ENCODE measurements around the gene DCTN4.
A peak's percentile ranks its signal among the peaks of the same experiment; 100 is the strongest.

The DCTN4 gene

DNA sequence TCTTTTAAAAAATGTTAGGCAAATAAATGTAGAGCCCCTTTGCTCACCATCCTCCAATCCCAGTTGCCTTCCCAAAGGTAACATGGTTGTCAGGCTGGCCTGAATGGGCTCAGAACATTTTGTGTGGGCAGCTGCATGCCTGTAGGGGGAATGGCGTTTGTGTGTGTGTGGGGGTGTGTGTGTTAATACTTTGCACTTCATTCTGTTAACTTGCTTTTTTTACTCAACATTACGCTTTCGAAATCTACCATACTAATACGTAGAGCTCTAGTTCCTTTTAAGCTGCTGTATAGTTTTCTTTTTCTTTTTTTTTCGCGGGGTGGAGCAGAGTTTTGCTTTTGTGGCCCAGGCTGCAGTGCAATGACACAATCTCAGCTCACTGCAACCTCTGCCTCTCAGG lies 83.7 kb downstream of the DCTN4 start:
- H3K4me3 ChIP-seq (ENCODE audit: low read depth in 1 of 2, low read length in 2 of 2) = no peak overlapping the region
- no peaks in the 10 kb centered on the region for H3K9me3 ChIP-seq (ENCODE audit: insufficient read depth, low read length, severe bottlenecking)
- ATAC-seq (ENCODE audit: insufficient read depth, low read depth) (no peak), DNase-seq (no peak)
- TF ChIP-seq, protein P1, sequence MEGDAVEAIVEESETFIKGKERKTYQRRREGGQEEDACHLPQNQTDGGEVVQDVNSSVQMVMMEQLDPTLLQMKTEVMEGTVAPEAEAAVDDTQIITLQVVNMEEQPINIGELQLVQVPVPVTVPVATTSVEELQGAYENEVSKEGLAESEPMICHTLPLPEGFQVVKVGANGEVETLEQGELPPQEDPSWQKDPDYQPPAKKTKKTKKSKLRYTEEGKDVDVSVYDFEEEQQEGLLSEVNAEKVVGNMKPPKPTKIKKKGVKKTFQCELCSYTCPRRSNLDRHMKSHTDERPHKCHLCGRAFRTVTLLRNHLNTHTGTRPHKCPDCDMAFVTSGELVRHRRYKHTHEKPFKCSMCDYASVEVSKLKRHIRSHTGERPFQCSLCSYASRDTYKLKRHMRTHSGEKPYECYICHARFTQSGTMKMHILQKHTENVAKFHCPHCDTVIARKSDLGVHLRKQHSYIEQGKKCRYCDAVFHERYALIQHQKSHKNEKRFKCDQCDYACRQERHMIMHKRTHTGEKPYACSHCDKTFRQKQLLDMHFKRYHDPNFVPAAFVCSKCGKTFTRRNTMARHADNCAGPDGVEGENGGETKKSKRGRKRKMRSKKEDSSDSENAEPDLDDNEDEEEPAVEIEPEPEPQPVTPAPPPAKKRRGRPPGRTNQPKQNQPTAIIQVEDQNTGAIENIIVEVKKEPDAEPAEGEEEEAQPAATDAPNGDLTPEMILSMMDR (IDR thresholded peaks at IDR 0.05; ENCODE audit: borderline replicate concordance, extremely low read depth, low read length, poor library complexity, severe bottlenecking) = no peak
- TF ChIP-seq EZH2 (IDR thresholded peaks at IDR 0.05; ENCODE audit: borderline replicate concordance, low read depth, low read length, severe bottlenecking) = no peak
- H3K4me2 ChIP-seq (ENCODE audit: insufficient read depth, low read length) = no peak overlapping the region
- no peaks in the 10 kb centered on the region for H3K36me3 ChIP-seq (ENCODE audit: insufficient read depth, low read length)
- peaks cover 14% of the 10 kb centered on the region for H3K27me3 ChIP-seq (ENCODE audit: insufficient read depth, low read length, poor library complexity)
- no peaks in the 10 kb centered on the region for H4K20me1 ChIP-seq (ENCODE audit: insufficient read depth, low read length)
- no peak overlapping the region for H2AFZ ChIP-seq (ENCODE audit: low read depth, low read length)
- no peak overlapping the region for H3K27ac ChIP-seq (ENCODE audit: low read length)
- no peak overlapping the region for H3K9ac ChIP-seq (ENCODE audit: low read depth, low read length)
- H3K79me2 ChIP-seq (ENCODE audit: insufficient read depth, low read length) = no peaks in the 10 kb centered on the region
- peaks cover 28% of the 10 kb centered on the region for H3K4me1 ChIP-seq (ENCODE audit: insufficient read depth, low read length)

DNA sequence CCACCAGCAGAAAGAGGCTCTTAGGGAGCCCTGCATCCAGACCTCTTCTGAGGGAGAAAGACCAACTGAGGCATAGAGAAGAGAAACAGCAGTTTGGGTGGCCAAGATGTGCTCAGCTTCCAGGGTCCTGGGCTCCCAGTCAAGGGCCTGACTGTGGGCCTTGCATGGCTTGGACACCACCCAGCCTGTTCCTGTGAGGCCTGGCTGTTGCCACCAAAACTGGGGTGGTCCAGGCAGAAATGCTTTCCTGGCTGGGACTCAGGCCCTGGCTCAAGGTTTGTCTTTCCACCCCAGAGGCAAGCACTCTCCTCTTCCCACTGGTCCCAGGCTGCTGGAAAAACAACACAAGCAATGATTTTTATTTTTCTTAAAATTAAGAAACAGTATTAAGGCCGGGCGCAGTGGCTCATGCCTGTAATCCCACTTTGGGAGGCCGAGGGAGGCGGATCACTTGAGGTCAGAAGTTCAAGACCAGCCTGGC lies 84.4 kb downstream of the DCTN4 start:
- Histone ChIP-seq H2AFZ (ENCODE audit: low read depth, low read length) (no peak overlapping the region), H3K36me3 (ENCODE audit: insufficient read depth, low read length) (no peaks in the 10 kb centered on the region), H3K4me3 (ENCODE audit: low read depth in 1 of 2, low read length in 2 of 2) (no peak overlapping the region), H3K27ac (ENCODE audit: low read length) (no peak overlapping the region), H3K79me2 (ENCODE audit: insufficient read depth, low read length) (no peaks in the 10 kb centered on the region), H3K4me2 (ENCODE audit: insufficient read depth, low read length) (no peak overlapping the region), H3K9me3 (ENCODE audit: insufficient read depth, low read length, severe bottlenecking) (no peaks in the 10 kb centered on the region), H3K4me1 (ENCODE audit: insufficient read depth, low read length) (peaks cover 28% of the 10 kb centered on the region), H3K9ac (ENCODE audit: low read depth, low read length) (no peak overlapping the region), H3K27me3 (ENCODE audit: insufficient read depth, low read length, poor library complexity) (peaks cover 14% of the 10 kb centered on the region), H4K20me1 (ENCODE audit: insufficient read depth, low read length) (no peaks in the 10 kb centered on the region)
- ATAC-seq (ENCODE audit: insufficient read depth, low read depth) (no peak), DNase-seq (no peak)
- no peak for TF ChIP-seq EZH2 (IDR thresholded peaks at IDR 0.05; ENCODE audit: borderline replicate concordance, low read depth, low read length, severe bottlenecking)
- TF ChIP-seq, protein P1 (IDR thresholded peaks at IDR 0.05; ENCODE audit: borderline replicate concordance, extremely low read depth, low read length, poor library complexity, severe bottlenecking) = no peak

DNA sequence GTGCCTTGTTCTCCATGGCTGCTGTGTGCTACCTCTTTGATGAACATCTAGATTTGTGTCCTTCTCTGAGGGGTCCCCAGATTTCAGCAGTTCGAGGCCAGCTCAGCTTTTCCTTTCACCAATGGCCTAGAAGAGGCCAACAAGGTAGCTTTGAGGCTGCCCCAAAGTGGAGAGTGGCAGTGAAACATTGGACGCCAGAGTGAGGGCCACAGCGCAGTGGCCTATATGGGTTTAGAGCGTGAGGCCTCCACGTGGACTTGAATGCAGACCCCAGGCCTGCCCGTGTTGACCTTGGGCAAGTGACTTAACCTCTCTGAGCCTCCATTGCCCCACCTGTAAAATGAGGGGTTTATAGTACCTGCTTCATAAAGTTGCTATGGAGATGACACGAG lies 85.9 kb downstream of the DCTN4 start:
- no peaks in the 10 kb centered on the region for H3K9me3 ChIP-seq (ENCODE audit: insufficient read depth, low read length, severe bottlenecking)
- H3K36me3 ChIP-seq (ENCODE audit: insufficient read depth, low read length) = no peaks in the 10 kb centered on the region
- TF ChIP-seq, protein P1 (IDR thresholded peaks at IDR 0.05; ENCODE audit: borderline replicate concordance, extremely low read depth, low read length, poor library complexity, severe bottlenecking) = no peak
- no peak for TF ChIP-seq EZH2 (IDR thresholded peaks at IDR 0.05; ENCODE audit: borderline replicate concordance, low read depth, low read length, severe bottlenecking)
- no peaks in the 10 kb centered on the region for H4K20me1 ChIP-seq (ENCODE audit: insufficient read depth, low read length)
- DNase-seq = no peak
- peak overlapping the region; percentile 68; the same call in 1 of the 2 replicates for H3K27ac ChIP-seq (ENCODE audit: low read length)
- peak overlapping the region; percentile 91 for H2AFZ ChIP-seq (ENCODE audit: low read depth, low read length)
- peaks cover 14% of the 10 kb centered on the region for H3K27me3 ChIP-seq (ENCODE audit: insufficient read depth, low read length, poor library complexity)
- peaks cover 28% of the 10 kb centered on the region for H3K4me1 ChIP-seq (ENCODE audit: insufficient read depth, low read length)
- H3K79me2 ChIP-seq (ENCODE audit: insufficient read depth, low read length) = no peaks in the 10 kb centered on the region
- no peak for ATAC-seq (ENCODE audit: insufficient read depth, low read depth)
- peak overlapping the region; percentile 37 to 73; a peak in 3 of 4 replicates for H3K4me3 ChIP-seq (ENCODE audit: low read depth in 1 of 2, low read length in 2 of 2)
- peak overlapping the region; percentile 65 for H3K9ac ChIP-seq (ENCODE audit: low read depth, low read length)
- H3K4me2 ChIP-seq (ENCODE audit: insufficient read depth, low read length) = peak overlapping the region; percentile 88

Measured in DND-41 (cell line).